HCT116 (cell line): ENCODE data around the gene CDH22. TPM values are rescaled to one million over a fixed set of nuclear protein-coding genes. Genes with fewer than 3 reads are reported as not detected.

Experiments
- ATAC-seq: fragments of 200-7000 bp; cut with Tn5 transposase; 2 replicates; pipeline ENCODE4 v1.9.1; 2020; ENCODE audit warnings: mild to moderate bottlenecking, moderate library complexity
- BruUV-seq: library from RNA; stranded (reverse); fragments of 400-500 nt; replicated peaks from 2 replicates; lab custom pipeline; 2021; lab: Mats Ljungman, UMichigan
- CTCF ChIA-PET: fragments of 300-600 bp; sonication (Branson Sonifier 250); formaldehyde crosslinking; loops from one replicate; lab custom pipeline; 2021; ENCODE audit warnings: antibody characterized with exemption; lab: Charles Lee
- POLR2A ChIA-PET: fragments of 300-600, 350-600 bp; sonication (Branson Sonifier 250); formaldehyde crosslinking; loops from one replicate; lab custom pipeline; 2021; ENCODE audit warnings: antibody characterized with exemption; lab: Charles Lee
- RAD21 ChIA-PET, 2 experiments: fragments of 300-600 bp; sonication (Branson Sonifier 250); formaldehyde crosslinking; loops; one replicate each; lab custom pipeline; 2023; ENCODE audit warnings: low total read pairs in 2 of 2; ENCODE audit not compliant: uncharacterized antibody in 2 of 2, unreplicated experiment in 2 of 2, low non-redundant PET in 1 of 2; lab: Charles Lee
- DNase-seq: peaks from one replicate; pipeline ENCODE4 v3.0.0-alpha.2; 2010; ENCODE audit warnings: low read depth, low spot score
- H2AFZ ChIP-seq: fragments of 200-600 bp; shearing (Covaris generic), sonication (generic); 2 replicates; pipeline ENCODE4 v1.6.1; 2017; ENCODE audit warnings: low read depth, mixed run types, mixed read lengths, antibody characterized with exemption, low read length; ENCODE audit not compliant: poor library complexity, severe bottlenecking
- H3K27ac ChIP-seq: 2 replicates; pipeline ENCODE4 v1.5.1; 2012; ENCODE audit warnings: low read depth, low read length
- H3K27me3 ChIP-seq: fragments of 200-600 bp; sonication (generic); 2 replicates; pipeline ENCODE4 v1.6.1; 2016; ENCODE audit warnings: mixed run types, low read length, mixed read lengths; ENCODE audit not compliant: insufficient read depth
- H3K36me3 ChIP-seq, 2 experiments: fragments of 200-500 bp in 1 of 2; fragments of 200-600 bp in 1 of 2; sonication (Bioruptor generic) in 1 of 2; sonication (generic) in 1 of 2; 2 replicates each; pipeline versions ENCODE4 v1.5.1 to v1.6.1; 2014 to 2016; ENCODE audit warnings: low read length in 2 of 2, inconsistent platforms in 1 of 2, mixed read lengths in 1 of 2, mixed run types in 1 of 2; ENCODE audit not compliant: insufficient read depth in 2 of 2, control insufficient read depth in 1 of 2
- H3K4me1 ChIP-seq, 2 experiments: fragments of 200-600 bp in 1 of 2; sonication (generic) in 1 of 2; 2 replicates each; pipeline versions ENCODE4 v1.5.1 to v1.6.1; 2012 to 2017; ENCODE audit warnings: low read length in 2 of 2, inconsistent platforms in 1 of 2, mild to moderate bottlenecking in 1 of 2, mixed read lengths in 1 of 2, mixed run types in 1 of 2, moderate library complexity in 1 of 2; ENCODE audit not compliant: insufficient read depth in 2 of 2, control insufficient read depth in 1 of 2
- H3K4me2 ChIP-seq: fragments of 200-600 bp; sonication (generic); 2 replicates; pipeline ENCODE4 v1.6.1; 2017; ENCODE audit warnings: mixed run types, low read length, mixed read lengths
- H3K4me3 ChIP-seq, 2 experiments: fragments of 200-600 bp in 1 of 2; sonication (generic) in 1 of 2; replicated peaks in 1 of 2; 2 replicates each; pipeline ENCODE4 v1.5.1; 2011 to 2016; ENCODE audit warnings: low read length in 2 of 2, control low read depth in 1 of 2, low read depth in 1 of 2, mild to moderate bottlenecking in 1 of 2, mixed read lengths in 1 of 2, mixed run types in 1 of 2
- H3K79me2 ChIP-seq: fragments of 200-600 bp; sonication (generic); 2 replicates; pipeline ENCODE4 v1.6.1; 2017; ENCODE audit warnings: mild to moderate bottlenecking, mixed run types, low read length, moderate library complexity, mixed read lengths; ENCODE audit not compliant: insufficient read depth
- H3K9ac ChIP-seq: fragments of 200-600 bp; sonication (generic); 2 replicates; pipeline ENCODE4 v1.6.1; 2016; ENCODE audit warnings: low read length, mixed read lengths
- H3K9me2 ChIP-seq: fragments of 200-600 bp; sonication (generic), shearing (Covaris generic); 2 replicates; pipeline ENCODE4 v1.6.1; 2017; ENCODE audit warnings: mixed run types, mild to moderate bottlenecking, moderate library complexity; ENCODE audit not compliant: insufficient read depth
- H3K9me3 ChIP-seq, 2 experiments: fragments of 200-500 bp in 1 of 2; fragments of 200-600 bp in 1 of 2; sonication (Bioruptor generic) in 1 of 2; sonication (generic) in 1 of 2; 2 replicates each; pipeline ENCODE4 v1.6.1; 2014 to 2017; ENCODE audit warnings: low read length in 2 of 2, mixed read lengths in 2 of 2, inconsistent platforms in 1 of 2, low read depth in 1 of 2, mild to moderate bottlenecking in 1 of 2, mixed run types in 1 of 2, moderate library complexity in 1 of 2; ENCODE audit not compliant: control insufficient read depth in 1 of 2, insufficient read depth in 1 of 2
- H4K20me1 ChIP-seq: fragments of 200-600 bp; sonication (generic), shearing (Covaris generic); 2 replicates; pipeline ENCODE4 v1.6.1; 2017; ENCODE audit warnings: mixed run types, mild to moderate bottlenecking, moderate library complexity; ENCODE audit not compliant: insufficient read depth
- CBX3 ChIP-seq: IDR thresholded peaks from 2 replicates; pipeline ENCODE4 v1.6.1; 2012; ENCODE audit warnings: low read depth
- CTCF ChIP-seq, 3 experiments: fragments of 200-600 bp in 1 of 3; sonication (generic) in 1 of 3; IDR thresholded peaks in 2 of 3; conservative IDR thresholded peaks in 1 of 3; 2 replicates each; pipeline ENCODE4 v1.5.1; 2012 to 2017; ENCODE audit warnings: low read depth in 2 of 3, low read length in 2 of 3, antibody characterized with exemption in 1 of 3, borderline replicate concordance in 1 of 3, control low read depth in 1 of 3, mild to moderate bottlenecking in 1 of 3, mixed read lengths in 1 of 3, mixed run types in 1 of 3, moderate library complexity in 1 of 3; ENCODE audit not compliant: insufficient read depth in 1 of 3
- EZH2 ChIP-seq: fragments of 200-600 bp; sonication (generic); IDR thresholded peaks from 2 replicates; pipeline ENCODE4 v1.6.1; 2017; ENCODE audit warnings: antibody characterized with exemption, mixed run types
- EZH2phosphoT487 ChIP-seq: fragments of 200-600 bp; IDR thresholded peaks from 2 replicates; pipeline ENCODE4 v1.6.1; 2018; ENCODE audit warnings: antibody characterized with exemption, borderline replicate concordance
- FOSL1 ChIP-seq: IDR thresholded peaks from 2 replicates; pipeline ENCODE4 v1.6.1; 2012; ENCODE audit warnings: low read depth
- JUND ChIP-seq: IDR thresholded peaks from 2 replicates; pipeline ENCODE4 v1.6.1; 2012
- POLR2AphosphoS5 ChIP-seq: IDR thresholded peaks from 2 replicates; pipeline ENCODE4 v1.6.1; 2011; ENCODE audit warnings: mild to moderate bottlenecking, low read depth, low read length, moderate library complexity
- REST ChIP-seq: IDR thresholded peaks from 2 replicates; pipeline ENCODE4 v1.6.1; 2012; ENCODE audit warnings: low read depth
- SIN3A ChIP-seq: IDR thresholded peaks from 2 replicates; pipeline ENCODE4 v1.6.1; 2012; ENCODE audit warnings: low read depth
- SP1 ChIP-seq: IDR thresholded peaks from 2 replicates; pipeline ENCODE4 v1.6.1; 2012; ENCODE audit warnings: low read depth
- ZFX ChIP-seq: fragments of 450-650 bp; IDR thresholded peaks from 2 replicates; pipeline ENCODE4 v1.6.1; 2017
- intact Hi-C: fragments of 100-400 bp; cut with micrococcal nuclease; formaldehyde crosslinking; loops from 2 replicates; pipeline ENCODE4 v1.10.0; 2022
- total RNA-seq: library from RNA; stranded (reverse); gene quantifications from one replicate; pipeline ENCODE4 v1.2.1, GENCODE V29; 2021; ENCODE audit not compliant: unreplicated experiment

CDH22 gene
- total RNA-seq, 1 experiment from 2014 or later = 1.8 TPM

- intact Hi-C loops = no loop called here
- H3K27ac ChIP-seq = no peak overlapping the region
- POLR2A ChIA-PET = interaction anchor here (0.7 kb wide), 1 partner anchor 235 kb away, joined by 4 read pairs; no protein-coding TSS in a partner anchor
- ATAC-seq (no peak; the same call in 1 of the 2 replicates), DNase-seq (no peak)
- H3K9me3 ChIP-seq = no peaks in the 10 kb centered on the region
- H4K20me1 ChIP-seq = no peaks in the 10 kb centered on the region
- H3K36me3 ChIP-seq = no peaks in the 10 kb centered on the region
- CTCF ChIA-PET = interaction anchor here (0.6 to 2.0 kb wide), 3 partner anchors 17 to 26 kb away, joined by 3 to 5 read pairs (median 5); no protein-coding TSS in a partner anchor
- no peak overlapping the region for H3K4me3 ChIP-seq
- peaks cover 0 to 5% of the 10 kb centered on the region in 2 experiments; a peak in 1 of 4 replicates for H3K4me1 ChIP-seq
- H3K27me3 ChIP-seq = no peaks in the 10 kb centered on the region
- no peak for TF ChIP-seq SIN3A
- no peak for TF ChIP-seq EZH2
- no peak for TF ChIP-seq ZFX
- TF ChIP-seq REST = no peak
- no peak for TF ChIP-seq POLR2AphosphoS5
- TF ChIP-seq CTCF (IDR thresholded peaks at IDR 0.05 in 2 of 3, conservative IDR thresholded peaks at IDR 0.05 in 1 of 3; ENCODE audit: borderline replicate concordance in 1 of 3, insufficient read depth in 1 of 3, low read depth in 2 of 3, low read length in 2 of 3) = no peak
- TF ChIP-seq JUND = no peak
- TF ChIP-seq SP1 = no peak
- TF ChIP-seq FOSL1 = no peak
- no peak for TF ChIP-seq CBX3
- no peak for TF ChIP-seq EZH2phosphoT487
- RAD21 ChIA-PET = no interaction called here
- H3K4me2 ChIP-seq = no peak overlapping the region
- no peaks in the 10 kb centered on the region for H3K79me2 ChIP-seq
- no peak overlapping the region for H3K9ac ChIP-seq
- H3K9me2 ChIP-seq = no peaks in the 10 kb centered on the region
- no TSS peak for BruUV-seq
- H2AFZ ChIP-seq = no peak overlapping the region
Measured at GRCh38 chr20:46332373-46333160, 24.3 kb upstream of the CDH22 start.
